Measurements from ENCODE around the gene EHMT1. TPM values are rescaled to one million over a fixed set of nuclear protein-coding genes. Genes with fewer than 3 reads are reported as not detected.

Gene EHMT1
- polyA plus RNA-seq, 1 of the 3 experiments (the other 2 are of a cell fraction) = 39.5 TPM

DNA sequence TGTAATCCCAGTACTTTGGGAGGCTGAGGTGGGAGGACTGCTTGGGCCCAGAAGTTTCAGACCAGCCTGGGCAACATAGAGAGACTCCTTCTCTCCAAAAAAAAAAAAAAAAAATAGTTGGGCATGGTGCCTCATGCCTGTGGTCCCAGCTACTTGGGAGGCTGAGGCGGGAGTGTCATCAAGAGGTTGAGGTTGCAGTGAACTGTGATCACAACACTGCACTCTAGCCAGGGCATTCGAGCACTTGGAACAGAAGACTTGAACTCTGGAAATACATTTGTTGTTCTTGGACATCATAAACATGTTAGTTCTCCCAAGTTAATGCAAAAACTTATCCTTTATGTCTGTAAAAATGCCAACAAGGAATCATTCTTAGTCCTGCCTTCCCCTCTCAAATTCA, 29.6 kb downstream of the EHMT1 start:
- 96% methylated on average over 2 of the region's 2 CpGs for whole genome bisulfite sequencing (ENCODE audit: low lambda C conversion rate)
- Histone ChIP-seq H3K4me1 (ENCODE audit: control insufficient read depth in 1 of 2, insufficient read depth in 2 of 2, low read depth in 1 of 2, low read length in 1 of 2) (no peaks in the 10 kb centered on the region; a peak in 1 of 4 replicates), H3K9me2 (no peaks in the 10 kb centered on the region), H3K4me2 (no peak overlapping the region), H3K27ac (ENCODE audit: low read depth in 2 of 2, low read length in 1 of 2) (no peak overlapping the region), H2AFZ (ENCODE audit: low read depth) (no peak overlapping the region), H3K9ac (no peak overlapping the region), H3F3A (replicated peaks; ENCODE audit: insufficient read depth) (no peaks in the 10 kb centered on the region), H3K36me3 (replicated peaks in 1 of 2; ENCODE audit: control insufficient read depth in 1 of 2, insufficient read depth in 2 of 2, low read length in 1 of 2) (peaks cover 0 to 18% of the 10 kb centered on the region in 2 experiments), H4K20me1 (ENCODE audit: insufficient read depth) (peaks cover 74% of the 10 kb centered on the region), H3K9me3 (no peaks in the 10 kb centered on the region), H3K4me3 (ENCODE audit: low read depth in 2 of 2, low read length in 1 of 2) (no peak overlapping the region), H3K27me3 (ENCODE audit: insufficient read depth) (no peaks in the 10 kb centered on the region), H3K79me2 (ENCODE audit: insufficient read depth) (peaks cover 99% of the 10 kb centered on the region)
- TF ChIP-seq NRF1 (IDR thresholded peaks at IDR 0.05; ENCODE audit: low read depth, low read length) = no peak
- TF ChIP-seq YY1 (IDR thresholded peaks at IDR 0.05; ENCODE audit: low read depth) = no peak
- TF ChIP-seq FOXJ3 (CRISPR knock-in tag; IDR thresholded peaks at IDR 0.05) = no peak
- no peak for DNase-seq
- ChIA-PET POLR2A (no interaction called here), CTCF (no interaction called here)

GRCh38 chr9:137649553-137649952, 30.7 kb downstream of the EHMT1 start:
- WGBS (ENCODE audit: low lambda C conversion rate) = 96% methylated on average over 9 of the region's 9 CpGs
- Histone ChIP-seq H3K9ac (no peak overlapping the region), H3K9me2 (no peaks in the 10 kb centered on the region), H3K4me1 (ENCODE audit: control insufficient read depth in 1 of 2, insufficient read depth in 2 of 2, low read depth in 1 of 2, low read length in 1 of 2) (no peaks in the 10 kb centered on the region; a peak in 1 of 4 replicates), H3F3A (replicated peaks; ENCODE audit: insufficient read depth) (no peaks in the 10 kb centered on the region), H3K9me3 (no peaks in the 10 kb centered on the region), H3K79me2 (ENCODE audit: insufficient read depth) (peaks cover 99% of the 10 kb centered on the region), H2AFZ (ENCODE audit: low read depth) (no peak overlapping the region), H3K4me2 (no peak overlapping the region), H3K4me3 (ENCODE audit: low read depth in 2 of 2, low read length in 1 of 2) (no peak overlapping the region), H3K27me3 (ENCODE audit: insufficient read depth) (no peaks in the 10 kb centered on the region), H3K27ac (ENCODE audit: low read depth in 2 of 2, low read length in 1 of 2) (no peak overlapping the region), H4K20me1 (ENCODE audit: insufficient read depth) (peaks cover 65% of the 10 kb centered on the region), H3K36me3 (replicated peaks in 1 of 2; ENCODE audit: control insufficient read depth in 1 of 2, insufficient read depth in 2 of 2, low read length in 1 of 2) (peaks cover 0 to 18% of the 10 kb centered on the region in 2 experiments)
- ChIA-PET CTCF (interaction anchor here (1.0 kb wide), 1 partner anchor 11 kb away, joined by 3 read pairs; no protein-coding TSS in a partner anchor), POLR2A (no interaction called here)
- DNase-seq = no peak
- TF ChIP-seq, protein P1, sequence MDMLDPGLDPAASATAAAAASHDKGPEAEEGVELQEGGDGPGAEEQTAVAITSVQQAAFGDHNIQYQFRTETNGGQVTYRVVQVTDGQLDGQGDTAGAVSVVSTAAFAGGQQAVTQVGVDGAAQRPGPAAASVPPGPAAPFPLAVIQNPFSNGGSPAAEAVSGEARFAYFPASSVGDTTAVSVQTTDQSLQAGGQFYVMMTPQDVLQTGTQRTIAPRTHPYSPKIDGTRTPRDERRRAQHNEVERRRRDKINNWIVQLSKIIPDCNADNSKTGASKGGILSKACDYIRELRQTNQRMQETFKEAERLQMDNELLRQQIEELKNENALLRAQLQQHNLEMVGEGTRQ (IDR thresholded peaks at IDR 0.05; ENCODE audit: borderline replicate concordance, low read depth, low read length) = no peak
- TF ChIP-seq NRF1 (IDR thresholded peaks at IDR 0.05; ENCODE audit: low read depth, low read length) = no peak
- no peak for TF ChIP-seq USF1 (IDR thresholded peaks at IDR 0.05; ENCODE audit: borderline replicate concordance, low read depth)
- TF ChIP-seq, protein P2, sequence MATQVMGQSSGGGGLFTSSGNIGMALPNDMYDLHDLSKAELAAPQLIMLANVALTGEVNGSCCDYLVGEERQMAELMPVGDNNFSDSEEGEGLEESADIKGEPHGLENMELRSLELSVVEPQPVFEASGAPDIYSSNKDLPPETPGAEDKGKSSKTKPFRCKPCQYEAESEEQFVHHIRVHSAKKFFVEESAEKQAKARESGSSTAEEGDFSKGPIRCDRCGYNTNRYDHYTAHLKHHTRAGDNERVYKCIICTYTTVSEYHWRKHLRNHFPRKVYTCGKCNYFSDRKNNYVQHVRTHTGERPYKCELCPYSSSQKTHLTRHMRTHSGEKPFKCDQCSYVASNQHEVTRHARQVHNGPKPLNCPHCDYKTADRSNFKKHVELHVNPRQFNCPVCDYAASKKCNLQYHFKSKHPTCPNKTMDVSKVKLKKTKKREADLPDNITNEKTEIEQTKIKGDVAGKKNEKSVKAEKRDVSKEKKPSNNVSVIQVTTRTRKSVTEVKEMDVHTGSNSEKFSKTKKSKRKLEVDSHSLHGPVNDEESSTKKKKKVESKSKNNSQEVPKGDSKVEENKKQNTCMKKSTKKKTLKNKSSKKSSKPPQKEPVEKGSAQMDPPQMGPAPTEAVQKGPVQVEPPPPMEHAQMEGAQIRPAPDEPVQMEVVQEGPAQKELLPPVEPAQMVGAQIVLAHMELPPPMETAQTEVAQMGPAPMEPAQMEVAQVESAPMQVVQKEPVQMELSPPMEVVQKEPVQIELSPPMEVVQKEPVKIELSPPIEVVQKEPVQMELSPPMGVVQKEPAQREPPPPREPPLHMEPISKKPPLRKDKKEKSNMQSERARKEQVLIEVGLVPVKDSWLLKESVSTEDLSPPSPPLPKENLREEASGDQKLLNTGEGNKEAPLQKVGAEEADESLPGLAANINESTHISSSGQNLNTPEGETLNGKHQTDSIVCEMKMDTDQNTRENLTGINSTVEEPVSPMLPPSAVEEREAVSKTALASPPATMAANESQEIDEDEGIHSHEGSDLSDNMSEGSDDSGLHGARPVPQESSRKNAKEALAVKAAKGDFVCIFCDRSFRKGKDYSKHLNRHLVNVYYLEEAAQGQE (IDR thresholded peaks at IDR 0.05; ENCODE audit: low read depth, low read length) = no peak
- TF ChIP-seq CHD2 (IDR thresholded peaks at IDR 0.05; ENCODE audit: low read length, partially characterized antibody) = no peak
- TF ChIP-seq FOXJ3 (CRISPR knock-in tag; IDR thresholded peaks at IDR 0.05) = no peak
- no peak for TF ChIP-seq CTCF (IDR thresholded peaks at IDR 0.05)
- TF ChIP-seq FOXM1 (IDR thresholded peaks at IDR 0.05; ENCODE audit: low read depth) = no peak
- TF ChIP-seq RCOR1 (IDR thresholded peaks at IDR 0.05; ENCODE audit: low read length) = no peak
